Measurements from ENCODE around the gene GABRR3.

Gene GABRR3

DNA sequence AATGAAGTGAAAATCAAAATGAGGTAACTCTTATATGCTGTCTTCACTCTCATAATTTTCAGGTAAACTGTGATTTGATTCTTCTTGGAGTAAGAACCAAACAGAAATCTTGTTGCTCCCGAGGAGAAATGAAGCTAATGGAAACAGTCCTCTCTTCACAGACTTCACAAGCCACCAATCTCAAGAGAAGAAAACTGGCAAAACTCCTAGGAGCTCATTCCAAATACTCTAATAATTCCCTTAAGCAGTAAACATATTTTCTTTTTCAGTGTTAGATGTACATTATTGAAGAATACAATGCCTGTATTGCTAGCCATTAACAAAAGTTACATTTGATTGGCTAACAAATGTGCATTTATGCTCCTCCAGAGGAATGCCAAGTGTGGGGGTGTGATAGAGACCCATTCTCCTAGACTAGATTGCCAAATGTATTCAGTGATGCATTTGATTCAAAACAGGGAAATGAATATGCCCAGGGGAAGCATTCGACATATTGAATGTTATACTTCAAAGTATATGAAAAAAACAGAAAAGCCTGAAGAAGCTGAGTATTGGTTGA, 51.1 kb downstream of the GABRR3 start:
- ChIA-PET POLR2A (no interaction called here), CTCF (interaction anchor here (0.7 to 0.8 kb wide), 2 partner anchors 39 to 1168 kb away, joined by 3 read pairs; no protein-coding TSS in a partner anchor)
- H3K4me3 ChIP-seq (ENCODE audit: low read depth, low read length): no peak overlapping the region
- no peaks in the 10 kb centered on the region for H3K9me3 ChIP-seq (ENCODE audit: control insufficient read depth, insufficient read depth, low read depth, low read length)
- no peaks in the 10 kb centered on the region for H3K4me1 ChIP-seq (ENCODE audit: control insufficient read depth, insufficient read depth, low read length)
- no peaks in the 10 kb centered on the region for H3K36me3 ChIP-seq (ENCODE audit: control insufficient read depth in 2 of 2, insufficient read depth in 1 of 2, low read length in 2 of 2)
- no peak overlapping the region for H3K27ac ChIP-seq (ENCODE audit: extremely low read depth, low read depth, low read length)
- TF ChIP-seq HOXA7 (CRISPR knock-in tag; IDR thresholded peaks at IDR 0.05; ENCODE audit: borderline replicate concordance): no peak
- no peak for TF ChIP-seq ZSCAN30 (tag by site-specific recombination; IDR thresholded peaks at IDR 0.05)
- TF ChIP-seq ZBTB21 (tag by site-specific recombination; IDR thresholded peaks at IDR 0.05): no peak

DNA sequence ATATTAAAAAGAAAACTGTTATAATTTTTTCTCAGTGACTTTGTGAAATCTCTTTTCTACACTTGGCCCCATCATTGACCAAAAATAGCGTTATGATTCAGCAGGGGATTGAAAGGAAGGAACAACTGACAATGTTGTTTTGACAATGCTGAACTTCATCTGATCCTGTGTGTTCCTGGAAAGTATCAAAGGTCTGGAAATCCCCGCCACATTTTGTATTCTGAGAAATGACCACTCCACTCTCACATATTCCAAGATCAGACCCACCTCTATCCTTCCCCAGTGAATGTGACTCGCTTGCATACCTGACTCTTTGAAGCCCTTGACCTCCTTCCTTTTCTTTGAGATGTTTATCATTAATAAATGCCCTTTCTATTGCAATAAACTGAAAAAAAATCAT, 53.2 kb downstream of the GABRR3 start:
- no peaks in the 10 kb centered on the region for H3K9me3 ChIP-seq (ENCODE audit: control insufficient read depth, insufficient read depth, low read depth, low read length)
- H3K36me3 ChIP-seq (ENCODE audit: control insufficient read depth in 2 of 2, insufficient read depth in 1 of 2, low read length in 2 of 2): no peaks in the 10 kb centered on the region
- no peak overlapping the region for H3K4me3 ChIP-seq (ENCODE audit: low read depth, low read length)
- TF ChIP-seq ZNF501 (tag by site-specific recombination; IDR thresholded peaks at IDR 0.05) (no peak), BCL11B (tag by site-specific recombination; IDR thresholded peaks at IDR 0.05; ENCODE audit: low read depth) (no peak), ZNF514 (tag by site-specific recombination; IDR thresholded peaks at IDR 0.05) (no peak)
- TF ChIP-seq, protein P1, sequence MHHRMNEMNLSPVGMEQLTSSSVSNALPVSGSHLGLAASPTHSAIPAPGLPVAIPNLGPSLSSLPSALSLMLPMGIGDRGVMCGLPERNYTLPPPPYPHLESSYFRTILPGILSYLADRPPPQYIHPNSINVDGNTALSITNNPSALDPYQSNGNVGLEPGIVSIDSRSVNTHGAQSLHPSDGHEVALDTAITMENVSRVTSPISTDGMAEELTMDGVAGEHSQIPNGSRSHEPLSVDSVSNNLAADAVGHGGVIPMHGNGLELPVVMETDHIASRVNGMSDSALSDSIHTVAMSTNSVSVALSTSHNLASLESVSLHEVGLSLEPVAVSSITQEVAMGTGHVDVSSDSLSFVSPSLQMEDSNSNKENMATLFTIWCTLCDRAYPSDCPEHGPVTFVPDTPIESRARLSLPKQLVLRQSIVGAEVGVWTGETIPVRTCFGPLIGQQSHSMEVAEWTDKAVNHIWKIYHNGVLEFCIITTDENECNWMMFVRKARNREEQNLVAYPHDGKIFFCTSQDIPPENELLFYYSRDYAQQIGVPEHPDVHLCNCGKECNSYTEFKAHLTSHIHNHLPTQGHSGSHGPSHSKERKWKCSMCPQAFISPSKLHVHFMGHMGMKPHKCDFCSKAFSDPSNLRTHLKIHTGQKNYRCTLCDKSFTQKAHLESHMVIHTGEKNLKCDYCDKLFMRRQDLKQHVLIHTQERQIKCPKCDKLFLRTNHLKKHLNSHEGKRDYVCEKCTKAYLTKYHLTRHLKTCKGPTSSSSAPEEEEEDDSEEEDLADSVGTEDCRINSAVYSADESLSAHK (tag by site-specific recombination; IDR thresholded peaks at IDR 0.05): no peak
- H3K27ac ChIP-seq (ENCODE audit: extremely low read depth, low read depth, low read length): no peak overlapping the region
- H3K4me1 ChIP-seq (ENCODE audit: control insufficient read depth, insufficient read depth, low read length): no peaks in the 10 kb centered on the region
- CTCF ChIA-PET: no interaction called here
- POLR2A ChIA-PET: no interaction called here

DNA sequence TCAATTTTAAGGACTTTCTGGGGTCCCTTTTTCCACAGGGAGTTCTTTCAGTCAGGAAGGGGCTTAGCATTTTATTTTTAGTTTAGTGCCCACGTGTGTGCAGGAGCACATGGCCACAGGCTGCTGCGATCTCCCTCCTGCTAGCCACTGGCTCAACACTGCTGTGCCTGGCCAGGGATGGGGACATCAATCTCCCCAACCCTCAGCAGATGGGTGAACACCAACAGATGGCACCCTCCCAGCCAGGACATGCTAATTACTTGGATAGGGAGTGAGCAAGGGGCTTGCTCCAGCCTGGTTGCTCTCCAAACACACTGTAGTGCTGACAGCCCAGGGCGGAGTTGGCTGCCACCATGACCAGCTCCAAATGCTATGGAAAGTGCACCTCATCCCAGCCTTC, 55.5 kb downstream of the GABRR3 start:
- CTCF ChIA-PET: no interaction called here
- POLR2A ChIA-PET: no interaction called here
- TF ChIP-seq, protein P2, sequence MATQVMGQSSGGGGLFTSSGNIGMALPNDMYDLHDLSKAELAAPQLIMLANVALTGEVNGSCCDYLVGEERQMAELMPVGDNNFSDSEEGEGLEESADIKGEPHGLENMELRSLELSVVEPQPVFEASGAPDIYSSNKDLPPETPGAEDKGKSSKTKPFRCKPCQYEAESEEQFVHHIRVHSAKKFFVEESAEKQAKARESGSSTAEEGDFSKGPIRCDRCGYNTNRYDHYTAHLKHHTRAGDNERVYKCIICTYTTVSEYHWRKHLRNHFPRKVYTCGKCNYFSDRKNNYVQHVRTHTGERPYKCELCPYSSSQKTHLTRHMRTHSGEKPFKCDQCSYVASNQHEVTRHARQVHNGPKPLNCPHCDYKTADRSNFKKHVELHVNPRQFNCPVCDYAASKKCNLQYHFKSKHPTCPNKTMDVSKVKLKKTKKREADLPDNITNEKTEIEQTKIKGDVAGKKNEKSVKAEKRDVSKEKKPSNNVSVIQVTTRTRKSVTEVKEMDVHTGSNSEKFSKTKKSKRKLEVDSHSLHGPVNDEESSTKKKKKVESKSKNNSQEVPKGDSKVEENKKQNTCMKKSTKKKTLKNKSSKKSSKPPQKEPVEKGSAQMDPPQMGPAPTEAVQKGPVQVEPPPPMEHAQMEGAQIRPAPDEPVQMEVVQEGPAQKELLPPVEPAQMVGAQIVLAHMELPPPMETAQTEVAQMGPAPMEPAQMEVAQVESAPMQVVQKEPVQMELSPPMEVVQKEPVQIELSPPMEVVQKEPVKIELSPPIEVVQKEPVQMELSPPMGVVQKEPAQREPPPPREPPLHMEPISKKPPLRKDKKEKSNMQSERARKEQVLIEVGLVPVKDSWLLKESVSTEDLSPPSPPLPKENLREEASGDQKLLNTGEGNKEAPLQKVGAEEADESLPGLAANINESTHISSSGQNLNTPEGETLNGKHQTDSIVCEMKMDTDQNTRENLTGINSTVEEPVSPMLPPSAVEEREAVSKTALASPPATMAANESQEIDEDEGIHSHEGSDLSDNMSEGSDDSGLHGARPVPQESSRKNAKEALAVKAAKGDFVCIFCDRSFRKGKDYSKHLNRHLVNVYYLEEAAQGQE (tag by site-specific recombination; IDR thresholded peaks at IDR 0.05): peak; percentile 86
- TF ChIP-seq, protein P3, sequence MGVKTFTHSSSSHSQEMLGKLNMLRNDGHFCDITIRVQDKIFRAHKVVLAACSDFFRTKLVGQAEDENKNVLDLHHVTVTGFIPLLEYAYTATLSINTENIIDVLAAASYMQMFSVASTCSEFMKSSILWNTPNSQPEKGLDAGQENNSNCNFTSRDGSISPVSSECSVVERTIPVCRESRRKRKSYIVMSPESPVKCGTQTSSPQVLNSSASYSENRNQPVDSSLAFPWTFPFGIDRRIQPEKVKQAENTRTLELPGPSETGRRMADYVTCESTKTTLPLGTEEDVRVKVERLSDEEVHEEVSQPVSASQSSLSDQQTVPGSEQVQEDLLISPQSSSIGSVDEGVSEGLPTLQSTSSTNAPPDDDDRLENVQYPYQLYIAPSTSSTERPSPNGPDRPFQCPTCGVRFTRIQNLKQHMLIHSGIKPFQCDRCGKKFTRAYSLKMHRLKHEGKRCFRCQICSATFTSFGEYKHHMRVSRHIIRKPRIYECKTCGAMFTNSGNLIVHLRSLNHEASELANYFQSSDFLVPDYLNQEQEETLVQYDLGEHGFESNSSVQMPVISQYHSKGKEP (tag by site-specific recombination; IDR thresholded peaks at IDR 0.05): no peak
- no peak for TF ChIP-seq ZNF239 (tag by site-specific recombination; IDR thresholded peaks at IDR 0.05)
- no peak overlapping the region for H3K4me3 ChIP-seq (ENCODE audit: low read depth, low read length)
- H3K27ac ChIP-seq (ENCODE audit: extremely low read depth, low read depth, low read length): no peak overlapping the region
- H3K9me3 ChIP-seq (ENCODE audit: control insufficient read depth, insufficient read depth, low read depth, low read length): no peaks in the 10 kb centered on the region
- H3K36me3 ChIP-seq (ENCODE audit: control insufficient read depth in 2 of 2, insufficient read depth in 1 of 2, low read length in 2 of 2): no peaks in the 10 kb centered on the region
- no peaks in the 10 kb centered on the region for H3K4me1 ChIP-seq (ENCODE audit: control insufficient read depth, insufficient read depth, low read length)

DNA sequence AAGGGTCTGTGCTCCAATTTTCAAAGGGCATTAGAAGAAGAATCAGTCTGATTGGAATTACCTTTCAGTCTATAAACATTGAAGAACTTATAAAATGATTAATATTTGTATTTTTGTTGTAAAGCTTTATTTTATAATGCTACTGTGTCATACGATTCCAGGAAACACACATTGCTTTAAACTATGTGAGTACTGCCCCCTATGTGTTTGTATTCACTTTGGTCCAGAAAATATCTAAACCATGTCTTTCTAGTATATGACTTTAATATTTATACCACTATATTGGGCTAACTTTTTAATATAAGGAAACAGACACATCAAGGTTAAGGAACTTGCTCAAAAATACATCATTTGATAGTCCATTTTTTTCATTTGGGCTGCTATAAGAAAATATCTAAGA, 59.6 kb downstream of the GABRR3 start:
- no peaks in the 10 kb centered on the region for H3K4me1 ChIP-seq (ENCODE audit: control insufficient read depth, insufficient read depth, low read length)
- no peak overlapping the region for H3K27ac ChIP-seq (ENCODE audit: extremely low read depth, low read depth, low read length)
- ChIA-PET POLR2A (no interaction called here), CTCF (interaction anchor here (0.6 kb wide), 1 partner anchor 136 kb away, joined by 3 read pairs; no protein-coding TSS in a partner anchor)
- H3K36me3 ChIP-seq (ENCODE audit: control insufficient read depth in 2 of 2, insufficient read depth in 1 of 2, low read length in 2 of 2): no peaks in the 10 kb centered on the region
- no peak overlapping the region for H3K4me3 ChIP-seq (ENCODE audit: low read depth, low read length)
- no peaks in the 10 kb centered on the region for H3K9me3 ChIP-seq (ENCODE audit: control insufficient read depth, insufficient read depth, low read depth, low read length)
- TF ChIP-seq ZBTB48 (tag by site-specific recombination; IDR thresholded peaks at IDR 0.05): no peak
- TF ChIP-seq, protein P4, sequence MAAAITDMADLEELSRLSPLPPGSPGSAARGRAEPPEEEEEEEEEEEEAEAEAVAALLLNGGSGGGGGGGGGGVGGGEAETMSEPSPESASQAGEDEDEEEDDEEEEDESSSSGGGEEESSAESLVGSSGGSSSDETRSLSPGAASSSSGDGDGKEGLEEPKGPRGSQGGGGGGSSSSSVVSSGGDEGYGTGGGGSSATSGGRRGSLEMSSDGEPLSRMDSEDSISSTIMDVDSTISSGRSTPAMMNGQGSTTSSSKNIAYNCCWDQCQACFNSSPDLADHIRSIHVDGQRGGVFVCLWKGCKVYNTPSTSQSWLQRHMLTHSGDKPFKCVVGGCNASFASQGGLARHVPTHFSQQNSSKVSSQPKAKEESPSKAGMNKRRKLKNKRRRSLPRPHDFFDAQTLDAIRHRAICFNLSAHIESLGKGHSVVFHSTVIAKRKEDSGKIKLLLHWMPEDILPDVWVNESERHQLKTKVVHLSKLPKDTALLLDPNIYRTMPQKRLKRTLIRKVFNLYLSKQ (tag by site-specific recombination; IDR thresholded peaks at IDR 0.05; ENCODE audit: borderline replicate concordance): no peak
- no peak for TF ChIP-seq ZFP69B (tag by site-specific recombination; IDR thresholded peaks at IDR 0.05)
- TF ChIP-seq, protein P5, sequence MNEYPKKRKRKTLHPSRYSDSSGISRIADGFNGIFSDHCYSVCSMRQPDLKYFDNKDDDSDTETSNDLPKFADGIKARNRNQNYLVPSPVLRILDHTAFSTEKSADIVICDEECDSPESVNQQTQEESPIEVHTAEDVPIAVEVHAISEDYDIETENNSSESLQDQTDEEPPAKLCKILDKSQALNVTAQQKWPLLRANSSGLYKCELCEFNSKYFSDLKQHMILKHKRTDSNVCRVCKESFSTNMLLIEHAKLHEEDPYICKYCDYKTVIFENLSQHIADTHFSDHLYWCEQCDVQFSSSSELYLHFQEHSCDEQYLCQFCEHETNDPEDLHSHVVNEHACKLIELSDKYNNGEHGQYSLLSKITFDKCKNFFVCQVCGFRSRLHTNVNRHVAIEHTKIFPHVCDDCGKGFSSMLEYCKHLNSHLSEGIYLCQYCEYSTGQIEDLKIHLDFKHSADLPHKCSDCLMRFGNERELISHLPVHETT (tag by site-specific recombination; IDR thresholded peaks at IDR 0.05): no peak
- TF ChIP-seq, protein P6, sequence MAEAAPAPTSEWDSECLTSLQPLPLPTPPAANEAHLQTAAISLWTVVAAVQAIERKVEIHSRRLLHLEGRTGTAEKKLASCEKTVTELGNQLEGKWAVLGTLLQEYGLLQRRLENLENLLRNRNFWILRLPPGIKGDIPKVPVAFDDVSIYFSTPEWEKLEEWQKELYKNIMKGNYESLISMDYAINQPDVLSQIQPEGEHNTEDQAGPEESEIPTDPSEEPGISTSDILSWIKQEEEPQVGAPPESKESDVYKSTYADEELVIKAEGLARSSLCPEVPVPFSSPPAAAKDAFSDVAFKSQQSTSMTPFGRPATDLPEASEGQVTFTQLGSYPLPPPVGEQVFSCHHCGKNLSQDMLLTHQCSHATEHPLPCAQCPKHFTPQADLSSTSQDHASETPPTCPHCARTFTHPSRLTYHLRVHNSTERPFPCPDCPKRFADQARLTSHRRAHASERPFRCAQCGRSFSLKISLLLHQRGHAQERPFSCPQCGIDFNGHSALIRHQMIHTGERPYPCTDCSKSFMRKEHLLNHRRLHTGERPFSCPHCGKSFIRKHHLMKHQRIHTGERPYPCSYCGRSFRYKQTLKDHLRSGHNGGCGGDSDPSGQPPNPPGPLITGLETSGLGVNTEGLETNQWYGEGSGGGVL (tag by site-specific recombination; IDR thresholded peaks at IDR 0.05): no peak

Data from HEK293 (cell line).